HG02759 (cell line): ENCODE measurements around the gene FOXI1.

Source experiments
- ATAC-seq: cut with Tn5 transposase; IDR thresholded peaks from one replicate; pipeline ENCODE4 v1.9.1; 2021; ENCODE audit warnings: mild to moderate bottlenecking, moderate library complexity; ENCODE audit not compliant: unreplicated experiment

The FOXI1 gene

GRCh38 chr5:170148430-170149205, 42.9 kb downstream of the FOXI1 start:
- no peak for ATAC-seq

- no peak for ATAC-seq
These were observed 43.5 kb downstream of the FOXI1 start for GRCh38 chr5:170149206-170149515.

DNA sequence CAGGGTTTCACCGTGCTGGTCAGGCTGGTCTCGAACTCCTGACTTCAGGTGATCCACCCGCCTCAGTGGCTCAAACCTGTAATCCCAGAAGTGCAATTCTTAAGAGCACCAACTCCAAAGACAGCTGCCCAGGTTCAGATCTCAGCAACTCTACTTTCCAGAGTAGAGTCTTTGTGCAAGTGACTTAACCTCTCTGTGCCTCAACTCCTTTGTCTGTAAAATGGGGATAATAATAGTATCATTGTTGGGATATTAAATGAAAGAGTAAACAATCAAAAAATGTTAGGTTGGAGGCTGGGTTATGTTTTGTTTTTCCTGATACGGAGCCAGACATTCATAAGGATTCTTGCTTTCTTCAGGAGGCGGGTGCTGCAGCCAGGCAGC, 45.0 kb downstream of the FOXI1 start:
- no peak for ATAC-seq

DNA sequence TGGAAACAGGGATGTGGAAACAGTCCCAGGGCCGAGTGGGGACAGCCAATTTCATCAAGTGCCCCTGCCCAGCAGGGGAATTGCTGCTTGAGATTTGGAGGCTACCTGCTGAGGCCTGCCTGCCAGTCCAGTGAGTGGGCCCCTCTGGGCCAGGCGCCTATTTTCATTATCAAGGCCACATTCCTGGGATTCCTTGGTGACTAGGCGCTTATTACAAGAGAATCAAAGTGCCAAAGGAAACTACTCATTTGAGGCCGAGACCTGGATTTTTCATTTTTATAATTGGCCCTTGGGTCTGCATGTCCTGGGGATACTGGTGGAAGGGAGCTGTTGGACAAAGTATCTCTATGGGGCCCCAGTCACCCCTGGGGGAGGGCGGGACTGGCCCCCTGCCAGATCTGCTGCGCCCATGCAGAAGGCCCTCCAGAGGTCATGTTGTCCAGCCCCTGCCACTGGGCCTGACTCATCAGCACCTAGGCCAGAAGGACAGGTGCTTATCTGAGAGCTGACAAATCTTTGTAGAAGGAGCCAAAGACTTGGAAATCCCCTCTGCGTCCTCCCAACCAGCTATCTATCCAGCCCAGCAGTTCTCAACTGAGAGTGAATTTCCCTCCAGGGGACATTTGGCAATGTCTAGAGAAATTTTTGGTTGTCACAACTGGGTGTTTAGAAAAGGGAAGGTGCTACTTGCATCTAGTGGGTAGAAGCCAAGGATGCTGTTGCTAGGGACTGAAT, 45.6 kb downstream of the FOXI1 start:
- peak; percentile 90 for ATAC-seq

DNA sequence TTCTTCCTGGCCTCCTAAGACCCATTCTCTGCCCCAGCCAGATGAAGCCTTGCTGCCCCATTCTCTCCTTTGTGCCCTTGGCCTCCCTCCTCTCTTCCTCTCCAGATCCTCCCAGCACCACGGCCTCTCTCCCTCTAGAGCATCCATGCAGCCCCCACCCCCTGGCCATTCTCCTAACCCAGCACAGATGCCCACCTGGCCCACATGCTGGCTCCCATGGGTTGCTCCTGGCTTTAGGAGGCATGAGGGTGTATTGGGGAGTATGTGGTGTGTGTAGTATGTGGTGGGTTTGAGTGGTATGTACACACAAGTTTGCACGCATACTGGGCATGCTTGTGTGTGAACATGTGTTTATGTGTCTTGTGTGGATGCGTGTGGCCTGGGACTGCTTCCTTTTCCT, 47.1 kb downstream of the FOXI1 start:
- ATAC-seq, result no peak

DNA sequence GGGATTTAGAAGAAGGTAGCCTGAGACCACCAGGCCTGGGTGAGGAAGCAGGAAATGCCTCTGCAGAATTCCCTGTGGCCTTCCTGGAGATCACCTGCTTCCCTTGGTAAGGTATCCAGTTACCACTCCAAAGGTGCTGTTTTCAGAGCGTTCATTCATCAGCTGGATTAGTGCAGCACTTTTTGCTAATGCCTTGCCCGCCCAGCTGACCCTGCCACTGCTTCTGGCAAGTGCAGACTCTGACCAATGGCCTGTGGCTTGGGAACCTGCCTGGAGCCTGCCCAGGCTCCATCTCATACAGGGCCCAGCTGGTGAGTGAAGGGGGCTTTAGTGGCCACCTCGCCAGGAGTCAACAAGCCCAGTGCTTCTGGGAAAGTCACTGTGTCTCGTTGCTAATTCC, 48.6 kb downstream of the FOXI1 start:
- ATAC-seq, result no peak

DNA sequence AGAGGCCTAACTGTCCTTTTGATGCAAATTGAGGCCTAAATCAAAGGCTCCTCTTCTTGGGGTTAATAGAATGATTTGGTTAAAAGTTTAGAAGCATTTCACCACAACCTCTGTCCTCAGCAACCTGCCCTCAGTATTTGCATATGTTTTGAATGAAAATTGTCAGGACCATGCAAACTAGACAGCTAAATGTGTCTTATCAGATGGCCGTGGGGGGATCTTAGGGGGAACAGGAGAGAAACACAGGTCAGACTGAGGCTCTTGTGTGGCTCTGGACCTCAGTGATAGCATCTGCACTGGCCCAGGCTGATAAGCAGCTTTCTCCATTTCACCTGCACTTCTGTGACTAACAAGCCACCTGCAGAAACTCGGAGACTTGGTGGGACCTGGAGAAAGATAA, 49.0 kb downstream of the FOXI1 start:
- peak; percentile 37 for ATAC-seq

GRCh38 chr5:170155771-170156170, 50.1 kb downstream of the FOXI1 start:
- no peak for ATAC-seq

- no peak for ATAC-seq
These were observed 53.5 kb downstream of the FOXI1 start for GRCh38 chr5:170159101-170159698.
